ENCODE measurements around the gene TMTC2.
A peak's percentile ranks its signal among the peaks of the same experiment; 100 is the strongest.
"Not testable (repeated sequence)": the region's sequence is repeated elsewhere in the genome, so short reads cannot be mapped to it uniquely, and the experiment has no call there.

The TMTC2 gene

GRCh38 chr12:83097643-83098342, 411.1 kb downstream of the TMTC2 start:
- no peak for TF ChIP-seq CTCF (conservative IDR thresholded peaks at IDR 0.05; ENCODE audit: low read depth, low read length)
- no peak overlapping the region for H3K4me3 ChIP-seq (ENCODE audit: low read length)
- no peak for DNase-seq (ENCODE audit: low read depth)

- H3K4me3 ChIP-seq (ENCODE audit: low read length) = no peak overlapping the region
- DNase-seq (ENCODE audit: low read depth) = no peak
- TF ChIP-seq CTCF (conservative IDR thresholded peaks at IDR 0.05; ENCODE audit: low read depth, low read length) = no peak
These were observed 412.7 kb downstream of the TMTC2 start for GRCh38 chr12:83099436-83099835.

GRCh38 chr12:83102499-83102898, 415.8 kb downstream of the TMTC2 start:
- DNase-seq (ENCODE audit: low read depth) = no peak
- no peak for TF ChIP-seq CTCF (conservative IDR thresholded peaks at IDR 0.05; ENCODE audit: low read depth, low read length)
- H3K4me3 ChIP-seq (ENCODE audit: low read length) = no peak overlapping the region

- no peak overlapping the region for H3K4me3 ChIP-seq (ENCODE audit: low read length)
- no peak for TF ChIP-seq CTCF (conservative IDR thresholded peaks at IDR 0.05; ENCODE audit: low read depth, low read length)
- no peak for DNase-seq (ENCODE audit: low read depth)
These were observed 420.2 kb downstream of the TMTC2 start for GRCh38 chr12:83106873-83107272.

- no peak for DNase-seq (ENCODE audit: low read depth)
- no peak for TF ChIP-seq CTCF (conservative IDR thresholded peaks at IDR 0.05; ENCODE audit: low read depth, low read length)
- no peak overlapping the region for H3K4me3 ChIP-seq (ENCODE audit: low read length)
These were observed 423.7 kb downstream of the TMTC2 start for GRCh38 chr12:83110424-83110823.

- no peak for TF ChIP-seq CTCF (conservative IDR thresholded peaks at IDR 0.05; ENCODE audit: low read depth, low read length)
- DNase-seq (ENCODE audit: low read depth) = peak; percentile 64
- H3K4me3 ChIP-seq (ENCODE audit: low read length) = no peak overlapping the region
These were observed 427.2 kb downstream of the TMTC2 start for GRCh38 chr12:83113945-83114344.

GRCh38 chr12:83114966-83115365, 428.3 kb downstream of the TMTC2 start:
- TF ChIP-seq CTCF (conservative IDR thresholded peaks at IDR 0.05; ENCODE audit: low read depth, low read length) = no peak
- DNase-seq (ENCODE audit: low read depth) = no peak
- no peak overlapping the region for H3K4me3 ChIP-seq (ENCODE audit: low read length)

- not testable (repeated sequence) for DNase-seq (ENCODE audit: low read depth); H3K4me3 ChIP-seq (ENCODE audit: low read length)
These were observed 431.2 kb downstream of the TMTC2 start for GRCh38 chr12:83117926-83118325.

All from retinal pigment epithelial cell (primary cell).